ENCODE data around the gene RSPO4.

DNA sequence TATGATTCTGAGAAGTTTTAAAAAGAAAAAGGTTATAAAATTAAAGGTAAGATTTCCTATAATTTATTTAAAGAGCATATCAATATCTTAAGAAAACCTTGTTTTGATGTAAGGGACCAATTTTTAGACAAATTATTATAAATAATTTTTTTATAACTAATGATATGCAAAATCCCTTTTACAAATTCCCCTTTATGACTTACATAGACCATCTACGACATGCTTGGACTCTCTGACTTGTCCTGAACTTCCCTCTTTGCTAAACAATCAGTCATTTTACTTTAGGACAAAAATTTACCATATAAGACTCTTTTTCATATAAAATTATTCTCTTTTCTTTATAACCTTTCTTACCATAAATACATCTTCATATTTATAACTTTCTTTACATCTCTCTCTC lies 70.7 kb downstream of the RSPO4 start:
- no peak for TF ChIP-seq POLR2A (IDR thresholded peaks at IDR 0.05)
- TF ChIP-seq, protein P1, sequence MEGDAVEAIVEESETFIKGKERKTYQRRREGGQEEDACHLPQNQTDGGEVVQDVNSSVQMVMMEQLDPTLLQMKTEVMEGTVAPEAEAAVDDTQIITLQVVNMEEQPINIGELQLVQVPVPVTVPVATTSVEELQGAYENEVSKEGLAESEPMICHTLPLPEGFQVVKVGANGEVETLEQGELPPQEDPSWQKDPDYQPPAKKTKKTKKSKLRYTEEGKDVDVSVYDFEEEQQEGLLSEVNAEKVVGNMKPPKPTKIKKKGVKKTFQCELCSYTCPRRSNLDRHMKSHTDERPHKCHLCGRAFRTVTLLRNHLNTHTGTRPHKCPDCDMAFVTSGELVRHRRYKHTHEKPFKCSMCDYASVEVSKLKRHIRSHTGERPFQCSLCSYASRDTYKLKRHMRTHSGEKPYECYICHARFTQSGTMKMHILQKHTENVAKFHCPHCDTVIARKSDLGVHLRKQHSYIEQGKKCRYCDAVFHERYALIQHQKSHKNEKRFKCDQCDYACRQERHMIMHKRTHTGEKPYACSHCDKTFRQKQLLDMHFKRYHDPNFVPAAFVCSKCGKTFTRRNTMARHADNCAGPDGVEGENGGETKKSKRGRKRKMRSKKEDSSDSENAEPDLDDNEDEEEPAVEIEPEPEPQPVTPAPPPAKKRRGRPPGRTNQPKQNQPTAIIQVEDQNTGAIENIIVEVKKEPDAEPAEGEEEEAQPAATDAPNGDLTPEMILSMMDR (IDR thresholded peaks at IDR 0.05) = no peak
